ENCODE data around the gene PRRX2.

DNA sequence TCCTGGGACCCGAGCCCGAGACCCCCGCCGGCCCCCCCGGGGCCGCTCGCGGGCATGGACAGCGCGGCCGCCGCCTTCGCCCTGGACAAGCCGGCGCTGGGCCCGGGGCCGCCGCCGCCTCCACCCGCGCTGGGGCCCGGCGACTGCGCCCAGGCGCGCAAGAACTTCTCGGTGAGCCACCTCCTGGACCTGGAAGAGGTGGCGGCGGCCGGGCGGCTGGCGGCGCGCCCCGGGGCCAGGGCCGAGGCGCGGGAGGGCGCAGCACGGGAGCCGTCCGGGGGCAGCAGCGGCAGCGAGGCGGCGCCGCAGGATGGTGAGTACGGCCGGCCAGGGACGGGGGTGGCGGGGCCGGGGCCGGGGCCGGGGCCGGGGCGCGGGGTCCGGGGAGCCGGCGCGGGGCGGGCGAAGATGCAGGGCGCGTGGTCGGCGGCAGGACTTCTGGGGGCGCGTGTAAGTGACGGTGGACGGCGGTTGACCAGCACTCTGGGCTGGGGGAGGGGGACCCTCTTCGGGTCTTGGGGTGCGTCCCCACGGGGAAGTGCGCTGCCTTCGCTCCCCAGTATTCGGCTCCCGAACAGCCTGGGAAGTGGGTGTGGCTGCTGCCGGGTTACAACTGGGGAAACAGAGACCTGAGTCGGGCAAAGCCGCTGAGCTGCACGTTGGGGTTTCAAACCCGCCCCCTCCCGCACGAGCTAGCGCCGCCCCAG, 520 bp downstream of the PRRX2 start:
- TF ChIP-seq EZH2phosphoT487 (IDR thresholded peaks at IDR 0.05; ENCODE audit: low read depth) (no peak), CTCF (IDR thresholded peaks at IDR 0.05; ENCODE audit: low read depth, low read length) (no peak)
